ENCODE data around the gene C22orf23.

The C22orf23 gene

GRCh38 chr22:37904572-37905533, 48.5 kb downstream of the C22orf23 start:
- peak; percentile 85 for DNase-seq (ENCODE audit: extremely low read depth, low read depth)
- no peak for TF ChIP-seq CTCF (IDR thresholded peaks at IDR 0.05; ENCODE audit: low read depth, low read length, missing control alignments)
- H3K4me3 ChIP-seq (replicated peaks; ENCODE audit: low read depth, low read length): peak overlapping the region; percentile 41

- no peak for DNase-seq (ENCODE audit: extremely low read depth, low read depth)
- no peak overlapping the region for H3K4me3 ChIP-seq (replicated peaks; ENCODE audit: low read depth, low read length)
- no peak for TF ChIP-seq CTCF (IDR thresholded peaks at IDR 0.05; ENCODE audit: low read depth, low read length, missing control alignments)
These were observed 54.8 kb downstream of the C22orf23 start for GRCh38 chr22:37898441-37899181.

- DNase-seq (ENCODE audit: extremely low read depth, low read depth): no peak
- no peak overlapping the region for H3K4me3 ChIP-seq (replicated peaks; ENCODE audit: low read depth, low read length)
- TF ChIP-seq CTCF (IDR thresholded peaks at IDR 0.05; ENCODE audit: low read depth, low read length, missing control alignments): no peak
These were observed 55.6 kb downstream of the C22orf23 start for GRCh38 chr22:37897807-37898206.

- no peak overlapping the region for H3K4me3 ChIP-seq (replicated peaks; ENCODE audit: low read depth, low read length)
- no peak for DNase-seq (ENCODE audit: extremely low read depth, low read depth)
- no peak for TF ChIP-seq CTCF (IDR thresholded peaks at IDR 0.05; ENCODE audit: low read depth, low read length, missing control alignments)
These were observed 56.5 kb downstream of the C22orf23 start for GRCh38 chr22:37896939-37897338.

- no peak overlapping the region for H3K4me3 ChIP-seq (replicated peaks; ENCODE audit: low read depth, low read length)
- TF ChIP-seq CTCF (IDR thresholded peaks at IDR 0.05; ENCODE audit: low read depth, low read length, missing control alignments): no peak
- DNase-seq (ENCODE audit: extremely low read depth, low read depth): no peak
These were observed 57.2 kb downstream of the C22orf23 start for GRCh38 chr22:37896181-37896592.

GRCh38 chr22:37894939-37895670, 58.3 kb downstream of the C22orf23 start:
- TF ChIP-seq CTCF (IDR thresholded peaks at IDR 0.05; ENCODE audit: low read depth, low read length, missing control alignments): no peak
- DNase-seq (ENCODE audit: extremely low read depth, low read depth): no peak
- no peak overlapping the region for H3K4me3 ChIP-seq (replicated peaks; ENCODE audit: low read depth, low read length)
